Neuron (in vitro differentiated cells): ENCODE data around the gene WFS1.

Source experiments
- H2AFZ ChIP-seq: one replicate; pipeline ENCODE4 v1.6.1; 2013; ENCODE audit warnings: low read depth, mild to moderate bottlenecking, inconsistent platforms, low read length, moderate library complexity
- H3K27me3 ChIP-seq: one replicate; pipeline ENCODE4 v1.6.1; 2013; ENCODE audit warnings: low read length; ENCODE audit not compliant: insufficient read depth
- H3K36me3 ChIP-seq: one replicate; pipeline ENCODE4 v1.6.1; 2013; ENCODE audit warnings: low read length; ENCODE audit not compliant: insufficient read depth
- H3K4me1 ChIP-seq: one replicate; pipeline ENCODE4 v1.6.1; 2013; ENCODE audit warnings: low read length; ENCODE audit not compliant: insufficient read depth
- H3K4me3 ChIP-seq: 2 replicates; pipeline ENCODE4 v1.5.1; 2013; ENCODE audit warnings: mild to moderate bottlenecking, low read length, moderate library complexity
- H3K9me3 ChIP-seq: one replicate; pipeline ENCODE4 v1.6.1; 2013; ENCODE audit warnings: low read length

Gene WFS1

GRCh38 chr4:6324461-6324998 lies 54.9 kb downstream of the WFS1 start:
- Histone ChIP-seq H3K4me3 (no peak overlapping the region), H3K36me3 (no peaks in the 10 kb centered on the region), H3K27me3 (peaks cover 17% of the 10 kb centered on the region), H2AFZ (no peak overlapping the region), H3K9me3 (peaks cover 2% of the 10 kb centered on the region), H3K4me1 (peaks cover 13% of the 10 kb centered on the region)

GRCh38 chr4:6324999-6325787 lies 55.5 kb downstream of the WFS1 start:
- no peaks in the 10 kb centered on the region for H3K36me3 ChIP-seq
- no peaks in the 10 kb centered on the region for H3K9me3 ChIP-seq
- no peak overlapping the region for H3K4me3 ChIP-seq
- peaks cover 13% of the 10 kb centered on the region for H3K4me1 ChIP-seq
- H2AFZ ChIP-seq = no peak overlapping the region
- H3K27me3 ChIP-seq = peaks cover 22% of the 10 kb centered on the region

DNA sequence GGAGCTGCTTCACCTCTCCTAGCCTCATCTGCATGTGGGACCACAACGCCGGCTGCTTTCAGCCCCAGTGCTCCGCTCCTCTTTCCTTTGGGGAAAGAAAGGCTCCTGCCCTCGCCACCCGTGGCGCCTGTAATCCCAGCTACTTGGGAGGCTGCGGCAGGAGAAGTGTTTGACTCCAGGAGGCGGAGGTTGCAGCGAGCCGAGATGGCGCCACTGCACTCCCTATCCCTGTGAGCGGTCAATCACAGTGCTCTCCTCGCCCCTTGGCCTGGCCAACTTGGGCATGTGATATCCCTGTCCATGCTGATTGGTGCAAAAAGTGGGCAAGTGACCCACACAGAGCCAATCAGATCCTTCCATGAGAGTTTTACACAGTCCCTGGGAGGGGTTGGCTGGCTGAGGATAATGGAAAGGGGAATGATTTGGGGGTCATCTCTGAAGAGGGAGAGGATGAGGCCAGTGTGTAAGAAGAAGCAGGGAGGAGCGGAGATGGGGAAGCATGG lies 56.2 kb downstream of the WFS1 start:
- Histone ChIP-seq H3K9me3 (no peaks in the 10 kb centered on the region), H2AFZ (no peak overlapping the region)

DNA sequence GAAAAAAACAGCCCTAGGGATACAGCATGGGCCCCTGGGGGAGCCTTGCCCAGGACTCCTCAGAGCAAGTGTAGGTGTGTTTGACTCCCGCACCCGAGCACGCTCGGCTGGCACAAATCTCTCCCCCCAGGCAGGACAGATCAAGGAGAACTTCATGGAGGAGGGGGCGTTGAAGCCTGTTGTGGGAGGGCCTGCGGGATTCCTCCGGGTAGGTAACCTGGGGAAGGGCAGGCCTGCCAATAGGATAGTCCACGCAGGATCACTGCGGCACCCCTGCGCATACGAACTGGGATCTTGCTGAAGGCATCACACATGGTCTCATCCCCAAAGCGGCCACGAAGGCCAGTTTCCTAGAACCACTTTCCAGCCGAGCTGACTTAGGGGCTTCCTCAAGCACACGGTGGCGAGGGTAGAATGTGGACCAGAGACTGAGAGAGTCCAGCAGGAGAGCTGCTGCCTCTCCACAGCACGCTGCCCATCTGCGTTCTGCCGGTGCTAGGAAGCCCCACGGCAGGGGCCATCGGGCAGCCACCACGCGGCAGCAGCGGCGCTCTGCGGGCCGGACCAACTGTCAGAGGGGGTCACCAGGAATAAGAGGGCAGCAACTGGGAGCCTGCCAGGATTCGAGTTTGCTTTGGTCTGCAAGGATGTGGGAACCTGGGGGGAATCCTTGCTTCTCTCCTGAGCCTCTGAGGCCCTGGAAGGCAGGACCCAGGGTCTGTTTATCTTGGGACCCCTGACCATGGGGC lies 56.8 kb downstream of the WFS1 start:
- Histone ChIP-seq H3K9me3 (no peaks in the 10 kb centered on the region), H3K27me3 (peaks cover 22% of the 10 kb centered on the region), H3K36me3 (no peaks in the 10 kb centered on the region), H3K4me3 (no peak overlapping the region), H3K4me1 (peaks cover 13% of the 10 kb centered on the region), H2AFZ (no peak overlapping the region)

More for the DNA sequence above, 56.2 kb downstream of the WFS1 start:
- peaks cover 13% of the 10 kb centered on the region for H3K4me1 ChIP-seq
- H3K27me3 ChIP-seq = peaks cover 22% of the 10 kb centered on the region
- no peaks in the 10 kb centered on the region for H3K36me3 ChIP-seq
- no peak overlapping the region for H3K4me3 ChIP-seq

DNA sequence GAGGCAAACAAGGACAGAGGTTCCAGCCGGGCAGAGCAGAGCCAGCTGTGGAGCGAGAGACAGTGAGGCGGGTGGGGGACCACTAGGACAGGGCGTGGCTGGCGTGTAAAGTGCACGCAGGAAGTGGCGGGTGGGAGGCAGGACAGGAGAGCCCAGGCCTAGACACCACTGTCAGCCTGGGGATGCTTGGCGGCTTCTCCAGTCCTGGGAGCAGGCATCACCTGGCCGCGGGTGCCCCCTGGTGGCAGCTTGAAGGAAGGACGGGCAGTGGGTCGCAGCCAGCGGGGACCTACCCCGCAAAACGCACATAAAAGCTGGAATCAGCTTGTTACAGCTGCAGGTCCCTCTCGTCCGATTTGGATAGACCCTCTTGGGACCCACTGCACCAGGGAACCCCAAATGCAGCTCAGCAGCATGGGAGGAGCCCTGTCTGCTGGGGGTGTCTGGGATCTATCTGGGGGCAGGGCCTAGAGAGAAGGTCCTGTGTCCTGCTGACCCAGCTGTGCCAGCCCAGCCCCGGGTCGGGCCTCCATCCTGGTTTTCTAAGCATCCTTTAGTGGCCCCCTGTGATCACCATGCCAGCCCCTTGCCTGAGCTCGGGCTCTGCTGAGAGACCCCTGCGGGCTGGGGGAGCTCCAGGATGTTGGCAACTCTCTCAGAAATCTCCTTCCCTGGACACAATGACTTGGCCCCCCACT lies 57.7 kb downstream of the WFS1 start:
- Histone ChIP-seq H3K27me3 (peaks cover 22% of the 10 kb centered on the region), H3K36me3 (no peaks in the 10 kb centered on the region), H3K9me3 (no peaks in the 10 kb centered on the region), H3K4me3 (no peak overlapping the region), H3K4me1 (peaks cover 13% of the 10 kb centered on the region), H2AFZ (no peak overlapping the region)

GRCh38 chr4:6328526-6328925 lies 58.9 kb downstream of the WFS1 start:
- H3K36me3 ChIP-seq = no peaks in the 10 kb centered on the region
- no peaks in the 10 kb centered on the region for H3K9me3 ChIP-seq
- no peak overlapping the region for H3K4me3 ChIP-seq
- peaks cover 13% of the 10 kb centered on the region for H3K4me1 ChIP-seq
- peaks cover 22% of the 10 kb centered on the region for H3K27me3 ChIP-seq
- no peak overlapping the region for H2AFZ ChIP-seq

DNA sequence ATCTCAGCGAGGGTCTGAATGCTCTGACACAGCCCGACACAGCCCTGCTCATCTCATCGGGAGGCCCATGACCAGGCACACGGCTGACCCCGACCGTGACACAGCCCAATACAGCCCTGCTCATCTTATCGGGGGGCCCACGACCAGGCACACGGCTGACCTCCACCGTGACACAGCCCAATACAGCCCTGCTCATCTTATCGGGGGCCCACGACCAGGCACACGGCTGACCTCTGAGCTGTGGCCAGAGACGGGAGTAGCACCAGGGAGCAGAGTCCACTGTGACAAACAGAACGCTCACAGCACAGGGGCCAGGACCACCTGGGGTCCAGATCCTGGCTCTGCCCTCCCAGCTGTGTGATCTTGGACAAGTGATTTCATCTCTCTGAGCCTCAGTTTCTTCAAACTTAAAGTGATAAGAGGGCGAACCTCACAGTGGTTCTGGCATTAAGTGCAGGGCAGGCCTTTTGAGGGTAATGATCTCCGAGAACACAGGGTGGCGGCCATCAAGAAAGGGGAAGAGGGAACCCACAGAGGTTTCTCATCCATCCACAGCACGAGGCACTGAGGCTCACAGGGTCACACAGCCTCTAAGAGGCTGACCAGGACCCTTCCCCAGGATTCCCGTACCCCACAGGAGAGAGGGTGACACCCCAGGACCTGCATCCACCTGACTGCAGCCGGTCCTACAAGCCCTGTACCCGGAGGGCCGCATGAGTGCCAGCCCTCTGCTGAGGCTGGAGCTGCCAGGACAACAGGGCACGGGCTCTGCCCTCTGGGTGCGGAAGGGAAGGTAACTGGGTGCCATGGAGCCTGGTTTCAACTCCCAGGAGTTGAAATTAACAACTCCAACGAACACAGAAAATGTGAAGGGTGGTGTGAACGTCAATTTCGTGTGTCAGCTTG lies 60.1 kb downstream of the WFS1 start:
- Histone ChIP-seq H3K4me3 (no peak overlapping the region), H2AFZ (no peak overlapping the region), H3K36me3 (no peaks in the 10 kb centered on the region), H3K27me3 (peaks cover 22% of the 10 kb centered on the region), H3K9me3 (no peaks in the 10 kb centered on the region), H3K4me1 (peaks cover 12% of the 10 kb centered on the region)

- Histone ChIP-seq H3K27me3 (peaks cover 22% of the 10 kb centered on the region), H3K36me3 (no peaks in the 10 kb centered on the region), H3K4me3 (no peak overlapping the region), H3K4me1 (peaks cover 6% of the 10 kb centered on the region), H2AFZ (no peak overlapping the region), H3K9me3 (no peaks in the 10 kb centered on the region)
Observed at GRCh38 chr4:6330384-6330767, 60.7 kb downstream of the WFS1 start.

GRCh38 chr4:6331018-6331417 lies 61.4 kb downstream of the WFS1 start:
- Histone ChIP-seq H3K36me3 (no peaks in the 10 kb centered on the region), H3K4me3 (no peak overlapping the region), H3K4me1 (no peaks in the 10 kb centered on the region), H2AFZ (no peak overlapping the region), H3K27me3 (peaks cover 22% of the 10 kb centered on the region), H3K9me3 (no peaks in the 10 kb centered on the region)

DNA sequence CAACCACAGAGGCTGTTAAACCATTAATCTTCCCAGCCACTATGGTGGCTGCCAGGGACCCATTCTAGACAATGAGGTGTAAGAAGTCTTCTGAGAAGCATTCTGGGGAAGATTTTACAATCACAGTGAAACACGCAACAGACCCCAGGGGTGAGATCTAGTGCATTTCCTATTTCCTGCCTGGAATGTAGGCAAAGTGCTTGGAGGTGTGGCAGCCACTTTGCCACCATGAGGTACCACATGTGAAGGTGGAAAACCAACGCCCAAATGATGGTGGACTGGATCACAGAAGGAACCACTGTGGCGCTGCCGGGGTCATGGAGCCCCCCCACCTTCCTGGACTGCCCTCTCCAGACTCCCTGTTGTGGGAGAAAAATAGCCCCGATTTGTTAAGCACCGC lies 61.8 kb downstream of the WFS1 start:
- peaks cover 22% of the 10 kb centered on the region for H3K27me3 ChIP-seq
- H3K9me3 ChIP-seq = no peaks in the 10 kb centered on the region
- H3K4me3 ChIP-seq = no peak overlapping the region
- H3K36me3 ChIP-seq = no peaks in the 10 kb centered on the region
- H2AFZ ChIP-seq = no peak overlapping the region
- no peaks in the 10 kb centered on the region for H3K4me1 ChIP-seq

DNA sequence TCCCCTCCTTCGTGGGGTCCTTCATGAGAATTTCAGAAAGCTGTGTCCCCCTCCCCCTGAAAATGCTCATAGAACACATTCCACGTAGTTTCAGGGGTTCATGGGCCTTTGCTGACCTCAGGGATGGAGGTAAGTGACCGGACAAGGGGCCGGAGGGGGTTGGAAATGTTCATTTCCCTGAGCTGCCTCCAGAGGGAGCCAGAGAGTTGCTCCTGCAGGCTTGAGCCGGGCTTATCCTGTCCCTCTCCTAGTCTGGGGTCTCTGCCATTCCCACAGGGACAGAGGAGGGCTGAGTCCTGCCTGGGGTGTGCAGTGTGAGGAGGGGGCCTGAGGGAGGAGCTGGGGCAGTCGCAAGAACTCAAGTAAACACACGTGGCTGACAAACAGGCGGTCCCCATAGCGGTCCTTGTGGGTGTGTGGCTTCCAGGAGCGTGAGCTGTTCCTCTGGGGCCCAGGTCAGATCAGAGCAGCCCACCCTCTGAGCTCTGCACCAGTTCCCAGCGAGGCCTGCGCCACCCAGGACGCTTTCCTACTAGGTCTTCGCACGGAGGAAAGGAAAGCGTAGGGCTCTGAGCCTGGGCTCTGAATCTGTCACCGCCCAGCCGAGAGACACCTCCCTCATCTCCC lies 62.5 kb downstream of the WFS1 start:
- Histone ChIP-seq H2AFZ (no peak overlapping the region), H3K36me3 (no peaks in the 10 kb centered on the region), H3K9me3 (no peaks in the 10 kb centered on the region), H3K4me3 (no peak overlapping the region), H3K4me1 (no peaks in the 10 kb centered on the region), H3K27me3 (peaks cover 22% of the 10 kb centered on the region)

- Histone ChIP-seq H3K4me3 (no peak overlapping the region), H3K9me3 (no peaks in the 10 kb centered on the region), H3K4me1 (no peaks in the 10 kb centered on the region), H3K36me3 (no peaks in the 10 kb centered on the region), H3K27me3 (peaks cover 27% of the 10 kb centered on the region), H2AFZ (no peak overlapping the region)
Observed at GRCh38 chr4:6332669-6333050, 63.0 kb downstream of the WFS1 start.
